Caco-2 (cell line): ENCODE data around the gene KRTAP4-16. TPM values are rescaled to one million over a fixed set of nuclear protein-coding genes. Genes with fewer than 3 reads are reported as not detected.

Experiments used
- BruUV-seq: library from RNA; stranded (reverse); fragments of 400-500 nt; replicated peaks from 2 replicates; lab custom pipeline; 2021; lab: Mats Ljungman, UMichigan
- CTCF ChIA-PET: fragments of 300-600 bp; sonication (Branson Sonifier 250); formaldehyde crosslinking; loops from one replicate; lab custom pipeline; 2022; ENCODE audit warnings: antibody characterized with exemption; lab: Charles Lee
- POLR2A ChIA-PET: fragments of 300-600 bp; sonication (Branson Sonifier 250); formaldehyde crosslinking; loops from one replicate; lab custom pipeline; 2022; ENCODE audit warnings: antibody characterized with exemption; lab: Charles Lee
- DNase-seq, 2 experiments: peaks; one replicate each; pipeline versions ENCODE4 v3.0.0 to v3.0.0-alpha.2; 2020 to 2022
- H3K27me3 ChIP-seq: replicated peaks from 2 replicates; pipeline ENCODE4 v1.6.0; 2011; ENCODE audit warnings: low read length; ENCODE audit not compliant: control insufficient read depth, insufficient read depth
- H3K36me3 ChIP-seq: 2 replicates; pipeline ENCODE4 v1.5.1; 2011; ENCODE audit warnings: low read length; ENCODE audit not compliant: control insufficient read depth, insufficient read depth
- H3K4me1 ChIP-seq: fragments of 250-450 bp; sonication (Bioruptor Pico); 2 replicates; pipeline ENCODE4 v1.5.1; 2020; ENCODE audit warnings: mild to moderate bottlenecking
- H3K4me3 ChIP-seq: 2 replicates; pipeline ENCODE4 v1.5.1; 2011; ENCODE audit warnings: low read depth, mild to moderate bottlenecking, control low read depth, low read length
- H3K9me3 ChIP-seq: fragments of 250-450 bp; sonication (Bioruptor Pico); 2 replicates; pipeline ENCODE4 v1.5.1; 2020; ENCODE audit warnings: mild to moderate bottlenecking, moderate library complexity
- H3K27ac Mint-ChIP-seq: one replicate; pipeline ENCODE4 v1.8.0; 2022; ENCODE audit warnings: mixed read lengths; ENCODE audit not compliant: unreplicated experiment
- H3K27me3 Mint-ChIP-seq: one replicate; pipeline ENCODE4 v1.8.0; 2022; ENCODE audit warnings: mixed read lengths; ENCODE audit not compliant: insufficient read depth, unreplicated experiment
- H3K36me3 Mint-ChIP-seq: one replicate; pipeline ENCODE4 v1.8.0; 2022; ENCODE audit warnings: mild to moderate bottlenecking, mixed read lengths; ENCODE audit not compliant: insufficient read depth, unreplicated experiment
- H3K4me1 Mint-ChIP-seq: one replicate; pipeline ENCODE4 v1.8.0; 2022; ENCODE audit warnings: low read depth, mixed read lengths; ENCODE audit not compliant: unreplicated experiment
- H3K4me3 Mint-ChIP-seq: one replicate; pipeline ENCODE4 v1.8.0; 2022; ENCODE audit warnings: mild to moderate bottlenecking, moderate library complexity, mixed read lengths; ENCODE audit not compliant: unreplicated experiment
- H3K9me3 Mint-ChIP-seq: one replicate; pipeline ENCODE4 v1.8.0; 2022; ENCODE audit warnings: mixed read lengths; ENCODE audit not compliant: unreplicated experiment
- intact Hi-C: fragments of 100-400 bp; cut with micrococcal nuclease; formaldehyde crosslinking; loops from one replicate; pipeline ENCODE4 v1.10.0; 2022; ENCODE audit not compliant: unreplicated experiment
- total RNA-seq: library from RNA; stranded (reverse); gene quantifications from 2 replicates; pipeline ENCODE4 v1.2.3, GENCODE V29; 2022
- TF ChIP-seq, protein P1 (sequence below), 2 experiments: fragments of 200-600 bp in 1 of 2; IDR thresholded peaks; 1 replicate in 1 of 2; 2 replicates in 1 of 2; pipeline versions ENCODE4 v1.5.1 to v1.8.0; 2011 to 2022; ENCODE audit warnings: antibody characterized with exemption in 1 of 2, control low read depth in 1 of 2, inconsistent platforms in 1 of 2, low read depth in 1 of 2, low read length in 1 of 2, mild to moderate bottlenecking in 1 of 2, moderate library complexity in 1 of 2; ENCODE audit not compliant: insufficient read depth in 1 of 2, severe bottlenecking in 1 of 2, unreplicated experiment in 1 of 2

Gene KRTAP4-16
- total RNA-seq, 1 experiment from 2014 or later, result not detected

DNA sequence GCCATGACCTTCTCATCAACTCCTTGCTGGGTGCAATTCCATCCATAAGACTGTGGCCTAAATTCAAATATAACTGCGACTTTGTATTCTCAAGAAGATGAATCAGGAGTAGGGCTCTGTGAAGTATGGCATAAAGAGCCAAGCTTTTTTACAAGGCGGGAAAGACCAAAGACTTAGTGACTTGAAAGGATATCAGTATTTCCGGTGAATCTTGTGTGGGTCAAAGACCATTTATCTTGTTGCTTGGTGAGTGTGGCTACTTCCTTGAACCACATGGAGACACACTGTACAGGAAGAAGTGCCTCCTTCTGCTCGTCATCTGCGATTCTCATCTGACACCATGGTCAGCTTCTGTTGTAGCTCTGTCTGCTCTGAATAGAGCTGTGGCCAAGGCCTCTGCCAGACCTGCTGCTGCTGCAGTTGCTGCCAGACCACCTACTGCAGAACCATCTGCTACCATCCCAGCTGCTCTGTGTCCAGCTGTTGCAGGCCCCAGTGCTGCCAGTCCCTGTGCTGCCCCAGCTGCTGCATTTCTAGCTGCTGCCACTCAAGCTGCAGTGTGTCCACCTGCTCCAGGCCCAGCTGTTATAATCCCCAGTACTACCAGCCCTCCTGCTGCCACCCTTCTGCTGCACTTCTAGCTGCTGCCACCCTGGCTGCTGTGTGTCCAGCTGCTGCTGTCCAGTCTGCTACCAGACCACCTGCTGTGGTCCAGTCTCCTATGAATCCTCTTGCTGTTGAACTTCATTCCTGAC lies 30.2 kb downstream of the KRTAP4-16 start:
- Mint-ChIP-seq H3K4me1 (no peaks in the 10 kb centered on the region), H3K27ac (no peak overlapping the region), H3K9me3 (peaks cover 13% of the 10 kb centered on the region), H3K27me3 (no peaks in the 10 kb centered on the region), H3K4me3 (no peak overlapping the region), H3K36me3 (peaks cover 4% of the 10 kb centered on the region)
- H3K4me1 ChIP-seq, result no peaks in the 10 kb centered on the region
- DNase-seq, result no peak
- ChIA-PET CTCF (no interaction called here), POLR2A (no interaction called here)
- BruUV-seq, result no TSS peak
- intact Hi-C loops, result no loop called here
- H3K27me3 ChIP-seq, result no peaks in the 10 kb centered on the region
- no peak overlapping the region for H3K4me3 ChIP-seq
- TF ChIP-seq, protein P1, sequence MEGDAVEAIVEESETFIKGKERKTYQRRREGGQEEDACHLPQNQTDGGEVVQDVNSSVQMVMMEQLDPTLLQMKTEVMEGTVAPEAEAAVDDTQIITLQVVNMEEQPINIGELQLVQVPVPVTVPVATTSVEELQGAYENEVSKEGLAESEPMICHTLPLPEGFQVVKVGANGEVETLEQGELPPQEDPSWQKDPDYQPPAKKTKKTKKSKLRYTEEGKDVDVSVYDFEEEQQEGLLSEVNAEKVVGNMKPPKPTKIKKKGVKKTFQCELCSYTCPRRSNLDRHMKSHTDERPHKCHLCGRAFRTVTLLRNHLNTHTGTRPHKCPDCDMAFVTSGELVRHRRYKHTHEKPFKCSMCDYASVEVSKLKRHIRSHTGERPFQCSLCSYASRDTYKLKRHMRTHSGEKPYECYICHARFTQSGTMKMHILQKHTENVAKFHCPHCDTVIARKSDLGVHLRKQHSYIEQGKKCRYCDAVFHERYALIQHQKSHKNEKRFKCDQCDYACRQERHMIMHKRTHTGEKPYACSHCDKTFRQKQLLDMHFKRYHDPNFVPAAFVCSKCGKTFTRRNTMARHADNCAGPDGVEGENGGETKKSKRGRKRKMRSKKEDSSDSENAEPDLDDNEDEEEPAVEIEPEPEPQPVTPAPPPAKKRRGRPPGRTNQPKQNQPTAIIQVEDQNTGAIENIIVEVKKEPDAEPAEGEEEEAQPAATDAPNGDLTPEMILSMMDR (IDR thresholded peaks at IDR 0.05; ENCODE audit: insufficient read depth in 1 of 2, low read depth in 1 of 2, low read length in 1 of 2, severe bottlenecking in 1 of 2, unreplicated experiment in 1 of 2), result no peak
- H3K36me3 ChIP-seq, result no peaks in the 10 kb centered on the region
- H3K9me3 ChIP-seq, result no peaks in the 10 kb centered on the region; the same call in 1 of the 2 replicates

DNA sequence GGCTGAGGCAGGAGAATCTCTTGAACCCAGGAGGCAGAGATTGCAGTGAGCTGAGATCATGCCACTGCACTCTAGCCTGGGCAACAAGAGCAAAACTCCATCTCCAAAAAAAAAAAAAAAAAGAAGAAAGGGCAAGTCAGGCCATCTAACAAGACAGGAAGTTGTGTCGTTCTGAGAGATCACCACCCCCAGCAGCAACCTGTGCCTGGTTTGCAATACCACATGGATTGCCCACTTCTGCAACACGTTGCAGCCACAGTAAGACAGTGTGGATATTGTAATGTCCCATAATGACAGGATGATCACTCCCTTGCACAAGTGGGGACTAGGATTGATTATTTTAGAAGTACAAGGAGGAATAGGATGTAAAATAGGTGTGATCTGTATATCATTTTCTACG lies 33.0 kb downstream of the KRTAP4-16 start:
- peaks cover 4% of the 10 kb centered on the region for H3K4me1 Mint-ChIP-seq
- ChIA-PET POLR2A (no interaction called here), CTCF (no interaction called here)
- no peak overlapping the region for H3K27ac Mint-ChIP-seq
- no peak overlapping the region for H3K4me3 Mint-ChIP-seq
- peaks cover 4% of the 10 kb centered on the region for H3K36me3 Mint-ChIP-seq
- peaks cover 14% of the 10 kb centered on the region for H3K9me3 Mint-ChIP-seq
- no peak for DNase-seq
- Histone ChIP-seq H3K4me1 (no peaks in the 10 kb centered on the region), H3K4me3 (no peak overlapping the region), H3K27me3 (no peaks in the 10 kb centered on the region), H3K9me3 (no peaks in the 10 kb centered on the region), H3K36me3 (no peaks in the 10 kb centered on the region)
- intact Hi-C loops, result loop anchor here (10.0 kb wide), 2 partner anchors 216 to 256 kb away; no protein-coding TSS in a partner anchor
- TF ChIP-seq, protein P1 (IDR thresholded peaks at IDR 0.05; ENCODE audit: insufficient read depth in 1 of 2, low read depth in 1 of 2, low read length in 1 of 2, severe bottlenecking in 1 of 2, unreplicated experiment in 1 of 2), result no peak
- no peaks in the 10 kb centered on the region for H3K27me3 Mint-ChIP-seq
- BruUV-seq, result no TSS peak

DNA sequence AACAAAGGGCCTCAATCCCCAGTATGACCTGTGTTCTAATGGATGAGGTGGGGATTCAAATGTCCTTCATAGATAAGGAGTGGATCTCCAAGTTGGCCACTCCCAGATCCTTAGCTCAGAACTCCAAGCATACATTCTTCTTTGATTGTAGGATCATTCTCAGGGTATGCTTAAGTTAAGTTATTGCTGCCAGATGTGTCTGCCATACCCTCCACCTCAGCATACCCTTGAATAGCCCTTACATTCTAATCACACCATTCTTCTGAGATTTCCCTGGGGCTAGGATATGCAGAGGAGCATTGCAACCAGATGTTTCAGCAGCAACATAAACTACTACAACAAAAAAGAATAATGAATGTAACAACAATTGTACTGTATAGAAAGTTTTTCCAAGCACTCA lies 34.7 kb downstream of the KRTAP4-16 start:
- Mint-ChIP-seq H3K36me3 (peaks cover 3% of the 10 kb centered on the region), H3K27ac (no peak overlapping the region), H3K27me3 (no peaks in the 10 kb centered on the region), H3K4me1 (peaks cover 11% of the 10 kb centered on the region), H3K4me3 (no peak overlapping the region), H3K9me3 (peaks cover 23% of the 10 kb centered on the region)
- POLR2A ChIA-PET, result no interaction called here
- BruUV-seq, result no TSS peak
- Histone ChIP-seq H3K27me3 (no peaks in the 10 kb centered on the region), H3K36me3 (no peaks in the 10 kb centered on the region), H3K4me3 (no peak overlapping the region), H3K9me3 (no peaks in the 10 kb centered on the region), H3K4me1 (peaks cover 4% of the 10 kb centered on the region)
- intact Hi-C loops, result loop anchor here (10.0 kb wide), 2 partner anchors 218 to 258 kb away; no protein-coding TSS in a partner anchor
- CTCF ChIA-PET, result no interaction called here
- no peak for DNase-seq
- TF ChIP-seq, protein P1 (IDR thresholded peaks at IDR 0.05; ENCODE audit: insufficient read depth in 1 of 2, low read depth in 1 of 2, low read length in 1 of 2, severe bottlenecking in 1 of 2, unreplicated experiment in 1 of 2), result no peak
